ENCODE measurements around the gene CLCN1.
A peak's percentile ranks its signal among the peaks of the same experiment; 100 is the strongest.

Gene CLCN1

GRCh38 chr7:143341842-143342241 is 25.9 kb downstream of the CLCN1 start:
- DNase-seq, result no peak

GRCh38 chr7:143343596-143343995 is 27.7 kb downstream of the CLCN1 start:
- no peak for DNase-seq

DNA sequence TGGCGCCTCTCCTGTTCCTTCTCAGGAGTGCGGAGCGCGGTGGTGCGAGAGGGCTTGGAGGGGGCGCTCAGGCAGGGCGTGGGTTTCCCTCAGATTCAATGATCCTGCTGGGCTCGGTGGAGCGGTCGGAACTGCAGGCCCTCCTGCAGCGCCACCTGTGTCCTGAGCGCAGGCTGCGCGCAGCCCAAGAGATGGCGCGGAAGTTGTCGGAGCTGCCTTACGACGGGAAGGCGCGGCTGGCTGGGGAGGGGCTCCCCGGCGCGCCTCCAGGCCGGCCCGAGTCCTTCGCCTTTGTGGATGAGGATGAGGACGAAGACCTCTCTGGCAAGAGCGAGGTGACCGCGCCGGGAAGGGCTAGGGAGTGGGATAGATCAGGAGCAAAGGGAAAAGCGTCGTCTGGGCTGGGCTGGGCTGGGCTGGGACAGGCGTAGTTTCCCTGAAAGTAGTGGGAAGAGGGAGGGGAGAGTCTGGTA is 29.6 kb downstream of the CLCN1 start:
- DNase-seq, result peak; percentile 61

DNA sequence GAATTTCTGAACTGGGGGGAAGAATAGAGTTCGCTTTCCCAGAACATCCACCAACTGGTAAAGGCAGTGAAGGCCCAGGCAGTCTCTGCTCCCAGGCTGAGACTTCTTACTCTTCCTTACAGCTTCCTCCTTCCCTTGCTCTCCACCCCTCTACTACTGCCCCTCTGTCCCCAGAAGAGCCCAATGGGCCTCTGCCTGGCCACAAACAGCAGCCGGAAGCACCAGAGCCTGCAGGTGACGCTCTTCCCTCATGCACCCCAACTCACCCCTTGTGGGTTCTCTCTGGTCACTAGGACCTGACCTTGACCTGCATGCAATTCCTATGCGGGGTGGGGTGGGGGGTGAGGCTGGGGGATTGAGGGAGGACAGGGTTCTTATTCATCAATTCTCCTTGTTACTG is 30.1 kb downstream of the CLCN1 start:
- no peak for DNase-seq

GRCh38 chr7:143347950-143348349 is 32.0 kb downstream of the CLCN1 start:
- no peak for DNase-seq

DNA sequence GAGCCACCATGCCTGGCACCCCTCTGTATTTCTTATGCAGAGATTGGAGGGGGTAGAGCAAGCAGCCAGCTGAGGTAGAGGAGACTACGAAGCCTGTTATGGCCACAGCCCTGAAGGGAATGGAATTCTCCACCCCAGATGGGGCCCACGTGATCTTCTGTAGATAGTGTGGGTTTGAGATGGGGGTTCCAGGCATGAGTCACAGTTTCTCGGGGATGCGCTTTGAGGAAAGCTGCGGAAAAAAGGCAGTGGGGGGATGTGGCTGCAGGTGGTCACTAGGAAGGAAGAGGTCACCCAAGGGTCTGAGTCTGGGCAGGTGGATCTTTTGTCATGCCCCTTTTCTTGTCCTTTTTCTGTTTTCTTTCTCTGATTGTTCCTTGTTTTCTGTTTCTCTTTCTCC is 35.1 kb downstream of the CLCN1 start:
- no peak for DNase-seq

DNA sequence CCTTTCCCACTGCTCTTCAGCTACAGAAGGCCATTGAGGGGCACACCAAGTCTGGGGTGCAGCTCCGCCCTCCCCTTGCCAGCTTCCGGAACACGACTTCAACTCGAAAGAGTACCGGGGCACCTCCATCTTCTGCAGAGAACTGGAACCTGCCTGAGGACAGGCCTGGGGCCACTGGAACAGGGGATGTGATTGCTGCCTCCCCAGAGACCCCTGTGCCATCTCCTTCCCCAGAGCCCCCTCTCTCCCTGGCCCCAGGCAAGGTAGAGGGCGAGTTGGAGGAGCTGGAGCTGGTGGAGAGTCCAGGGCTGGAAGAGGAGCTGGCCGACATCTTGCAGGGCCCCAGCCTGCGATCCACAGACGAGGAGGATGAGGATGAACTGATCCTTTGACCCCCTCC is 35.7 kb downstream of the CLCN1 start:
- no peak for DNase-seq

- no peak for DNase-seq
Measured at GRCh38 chr7:143352531-143353002, 36.7 kb downstream of the CLCN1 start.

GRCh38 chr7:143354376-143354775 is 38.5 kb downstream of the CLCN1 start:
- DNase-seq, result no peak

GRCh38 chr7:143354965-143355364 is 39.1 kb downstream of the CLCN1 start:
- DNase-seq, result no peak

GRCh38 chr7:143355450-143356385 is 39.8 kb downstream of the CLCN1 start:
- no peak for DNase-seq

DNA sequence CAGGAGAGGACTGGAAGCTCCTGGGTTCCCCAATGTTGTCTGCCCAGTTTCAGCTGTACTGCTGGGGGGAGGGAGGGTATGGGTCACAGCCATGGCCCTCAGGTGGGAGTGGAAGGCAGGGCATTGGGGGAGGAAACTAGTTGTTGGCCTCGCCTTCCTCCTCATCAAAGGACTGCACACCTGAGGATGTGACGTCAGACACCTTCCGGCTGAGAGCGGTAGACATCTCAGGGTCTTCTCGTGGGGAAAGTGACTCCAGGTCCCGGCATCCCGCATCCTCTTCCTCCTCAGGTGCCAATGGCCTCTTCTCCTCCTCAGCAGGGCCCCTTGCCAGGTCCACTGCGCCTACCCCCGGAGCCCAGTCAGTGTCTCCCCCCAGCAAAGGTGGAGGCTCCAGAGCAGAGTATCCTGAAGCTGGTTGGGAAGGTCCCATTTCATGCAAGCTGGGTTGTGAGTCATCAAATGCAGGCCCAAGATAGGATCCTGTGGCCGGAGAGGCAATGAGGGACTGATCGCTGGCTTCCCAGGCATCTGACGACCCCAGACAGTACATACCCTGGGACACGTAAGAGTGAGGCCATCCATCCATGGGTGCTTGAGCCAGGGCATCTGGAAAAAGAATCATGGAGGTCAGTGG is 40.6 kb downstream of the CLCN1 start:
- no peak for DNase-seq

DNA sequence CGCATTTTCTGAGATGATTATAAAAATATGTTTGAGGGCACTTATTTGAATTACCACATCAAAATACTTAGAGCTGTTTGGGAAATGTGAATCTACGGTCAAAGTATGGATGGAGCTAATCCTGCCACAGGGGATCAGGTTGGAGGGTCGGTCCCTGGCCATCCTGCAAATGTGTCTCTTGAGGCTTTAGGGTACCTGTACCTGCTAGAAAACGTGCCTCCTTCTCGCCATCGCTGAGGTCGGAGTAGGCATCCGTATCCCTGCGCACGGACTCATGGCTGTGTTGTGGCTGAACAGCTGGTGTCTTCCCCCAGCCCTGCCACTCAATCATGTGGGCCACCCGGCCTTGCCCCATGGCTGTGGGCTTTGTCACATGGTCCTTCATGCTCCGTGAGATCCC is 42.7 kb downstream of the CLCN1 start:
- DNase-seq, result no peak

DNA sequence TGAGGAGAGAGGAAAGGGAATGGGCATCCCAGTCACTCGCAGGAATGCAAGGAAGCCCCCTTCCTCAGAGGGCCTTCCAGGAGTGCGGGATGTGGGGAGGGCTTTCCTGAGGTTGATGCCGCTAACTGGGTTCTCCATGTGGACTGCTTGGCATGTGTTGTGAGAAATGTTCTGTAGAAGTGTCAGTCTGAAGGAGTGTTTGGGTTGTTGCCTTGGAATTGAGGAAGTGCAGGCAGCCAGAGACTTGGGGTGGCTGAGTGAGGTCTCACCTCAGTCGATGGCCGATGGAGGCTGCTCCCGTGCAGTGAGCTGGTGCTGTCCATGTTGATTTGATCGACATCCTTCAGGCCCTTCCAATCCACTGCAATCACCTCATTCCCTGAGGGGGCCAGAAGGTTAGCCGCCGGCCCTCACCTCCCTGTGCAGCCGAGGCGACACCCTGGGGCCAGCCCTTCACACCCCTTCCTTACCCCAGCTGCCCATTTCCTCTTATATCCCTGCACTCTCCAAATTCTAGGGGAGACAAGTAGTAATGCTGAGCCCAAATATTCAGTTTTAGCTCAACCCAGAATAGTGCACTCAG is 44.0 kb downstream of the CLCN1 start:
- DNase-seq, result no peak

DNA sequence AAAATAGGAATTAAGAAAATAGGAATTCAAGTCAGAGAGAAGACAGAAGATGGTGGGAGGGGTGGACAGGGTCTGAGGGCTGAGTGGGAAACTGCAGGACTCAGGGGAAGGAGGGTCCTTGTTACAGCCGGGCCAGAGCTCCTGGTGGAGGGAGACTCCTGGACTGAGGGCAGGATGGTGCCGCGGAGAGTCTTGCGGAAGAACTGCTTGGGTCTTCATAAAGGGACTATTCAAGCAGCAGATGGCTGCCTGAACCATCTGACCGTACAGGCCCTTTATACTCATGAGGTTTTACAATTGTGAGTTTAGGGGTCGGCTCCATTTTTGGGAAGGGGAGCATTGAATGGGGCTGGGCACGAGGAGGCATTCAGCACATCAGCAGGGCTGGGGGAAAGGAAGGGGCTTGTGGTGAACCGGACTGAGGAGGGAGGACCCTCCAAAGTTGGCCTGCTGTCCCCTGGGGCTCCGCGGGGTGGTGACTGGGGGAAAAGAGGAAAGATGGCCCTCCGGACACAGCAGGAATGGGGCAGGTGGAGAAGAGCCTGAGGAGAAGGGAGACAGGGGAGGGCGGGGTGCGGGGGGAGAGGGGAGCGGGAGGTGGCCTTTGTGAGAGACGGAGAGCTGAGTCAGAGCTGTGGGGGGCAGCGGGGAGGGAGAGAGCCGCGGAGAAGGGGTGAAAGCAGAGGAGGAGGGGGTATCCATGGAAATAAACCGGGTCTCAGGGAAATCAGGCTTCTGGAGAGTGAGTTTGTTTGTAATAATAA is 45.1 kb downstream of the CLCN1 start:
- no peak for DNase-seq

- DNase-seq, result no peak
Measured at GRCh38 chr7:143361552-143362130, 45.7 kb downstream of the CLCN1 start.

GRCh38 chr7:143362131-143363015 is 46.5 kb downstream of the CLCN1 start, which contains the start of gene FAM131B:
TSS of gene FAM131B (minus strand) at chr7:143362713. CDS start at chr7:143362603, 110 bp downstream.
- peak; percentile 72 for DNase-seq

DNA sequence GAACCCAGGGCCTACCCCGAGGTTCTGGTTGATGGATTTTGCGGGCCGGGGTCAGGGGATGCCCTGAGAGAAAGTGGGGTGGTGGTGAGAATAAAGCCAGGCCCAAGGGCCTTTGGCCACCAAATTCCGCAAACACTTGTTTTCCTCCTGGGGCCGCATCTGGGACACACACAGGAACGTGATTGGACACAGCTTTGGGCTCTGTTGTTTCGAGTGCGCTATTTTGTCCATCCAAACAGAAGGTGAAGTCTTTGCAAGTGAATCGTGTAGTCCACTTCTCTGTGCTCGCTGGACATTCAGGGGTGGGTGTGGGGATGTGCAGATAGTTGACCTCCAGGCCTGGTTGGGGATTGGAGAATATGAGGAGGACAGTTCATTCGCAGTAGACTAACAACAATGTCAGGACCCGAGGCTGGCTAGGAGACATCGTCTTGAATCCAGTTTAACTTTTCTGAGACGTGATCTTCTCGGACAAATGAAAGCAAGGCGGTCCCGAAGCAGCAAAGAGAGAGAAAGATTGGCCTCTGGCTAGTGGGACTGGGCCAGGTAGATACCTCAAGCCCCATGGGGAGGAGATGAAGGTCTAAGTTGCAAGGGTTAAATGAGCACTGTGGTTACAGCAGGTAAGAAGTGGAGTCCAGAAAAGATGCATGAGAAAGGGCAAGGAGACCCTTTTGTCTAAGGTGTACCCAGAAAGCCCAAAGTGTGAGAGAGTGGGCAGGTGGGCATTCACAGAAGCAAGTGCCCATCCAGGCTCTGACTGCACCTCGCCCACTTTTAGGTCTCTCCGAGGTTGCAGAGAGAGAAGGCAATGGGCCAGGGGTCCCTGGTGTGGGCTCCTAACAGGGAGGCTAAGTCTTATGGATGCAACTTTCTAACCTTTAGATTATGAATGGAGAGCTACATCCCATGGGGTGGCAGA is 47.4 kb downstream of the CLCN1 start:
- no peak for DNase-seq

DNA sequence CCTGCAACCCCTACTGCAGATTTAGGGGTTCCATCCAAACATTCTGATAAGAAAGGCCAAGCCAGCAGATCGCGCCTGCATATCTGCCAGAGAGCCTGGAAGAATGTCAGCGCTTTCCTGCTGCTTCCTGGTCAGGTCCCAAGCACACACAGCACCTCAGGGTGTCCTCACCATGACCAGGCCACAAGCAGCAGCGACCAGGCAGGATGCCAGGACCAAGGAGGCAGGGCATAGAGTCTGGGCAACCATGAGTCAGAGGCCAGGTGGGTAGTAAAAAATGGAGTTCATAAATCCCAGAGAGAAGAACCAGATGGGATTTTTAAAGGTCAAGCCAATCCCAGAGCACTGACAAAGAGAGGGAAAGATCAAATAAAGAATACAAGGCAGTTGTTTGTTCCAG is 52.1 kb downstream of the CLCN1 start:
- DNase-seq, result no peak

GRCh38 chr7:143368387-143368786 is 52.5 kb downstream of the CLCN1 start:
- no peak for DNase-seq

All from 8988T (cell line).